A549 (cell line): ENCODE results near the gene CACNG7. TPM values are rescaled to one million over a fixed set of nuclear protein-coding genes. Genes with fewer than 3 reads are reported as not detected.
A peak's percentile ranks its signal among the peaks of the same experiment; 100 is the strongest.

Source experiments
- ATAC-seq, 2 experiments: fragments of 200-7000 bp in 1 of 2; fragments of >200 bp in 1 of 2; cut with Nextera tagmentation in 1 of 2; cut with Tn5 transposase in 1 of 2; 3 replicates each; pipeline versions ENCODE4 v1.8.0 to v1.9.1; 2018 to 2020; ENCODE audit warnings: mild to moderate bottlenecking in 1 of 2, moderate library complexity in 1 of 2
- CTCF ChIA-PET: fragments of 300-600 bp; sonication (Branson Sonifier 250); formaldehyde crosslinking; extraction: SDS; loops from one replicate; lab custom pipeline; 2021; ENCODE audit warnings: antibody characterized with exemption, inconsistent platforms; lab: Yijun Ruan, JAX
- POLR2A ChIA-PET: fragments of 350-600 bp; formaldehyde crosslinking; extraction: SDS; loops from one replicate; lab custom pipeline; 2021; ENCODE audit warnings: antibody characterized with exemption, inconsistent platforms; lab: Yijun Ruan, JAX
- DNase-seq, 2 experiments: peaks; one replicate each; pipeline versions ENCODE4 v3.0.0 to v3.0.0-alpha.2; 2011 to 2016; ENCODE audit warnings: low read depth in 1 of 2, low spot score in 1 of 2
- FAIRE-seq: peaks from 2 replicates; lab custom pipeline; 2011; peaks lifted over from hg19 to GRCh38; lab: Jason Lieb, UNC
- H3K27ac ChIP-seq, 2 experiments: fragments of >200 bp; sonication (Bioruptor Twin); formaldehyde crosslinking; 3 replicates each; pipeline ENCODE4 v1.5.1; 2016 to 2017
- H3K4me1 ChIP-seq: fragments of >200 bp; sonication (Bioruptor Twin); formaldehyde crosslinking; 3 replicates; pipeline ENCODE4 v1.6.1; 2016
- H3K4me2 ChIP-seq: fragments of >200 bp; sonication (Bioruptor Twin); formaldehyde crosslinking; 3 replicates; pipeline ENCODE4 v1.6.1; 2016
- H3K4me3 ChIP-seq: fragments of >200 bp; sonication (Bioruptor Twin); formaldehyde crosslinking; 3 replicates; pipeline ENCODE4 v1.5.1; 2016
- H3K9me3 ChIP-seq: fragments of >200 bp; sonication (Bioruptor Twin); formaldehyde crosslinking; 3 replicates; pipeline ENCODE4 v1.6.1; 2016
- CBX2 ChIP-seq: fragments of 200-600 bp; sonication (generic); IDR thresholded peaks from 2 replicates; pipeline ENCODE4 v1.6.1; 2016; ENCODE audit warnings: low read depth, mild to moderate bottlenecking, borderline replicate concordance
- E2F6 ChIP-seq: IDR thresholded peaks from 2 replicates; pipeline ENCODE4 v1.6.1; 2012; ENCODE audit warnings: low read depth, borderline replicate concordance
- EHF ChIP-seq: fragments of 250-450 bp; sonication (Bioruptor Pico); IDR thresholded peaks from 2 replicates; pipeline ENCODE4 v1.5.0; 2020; ENCODE audit warnings: mild to moderate bottlenecking
- EHMT2 ChIP-seq: fragments of 200-600 bp; sonication (generic); IDR thresholded peaks from 2 replicates; pipeline ENCODE4 v1.6.1; 2016; ENCODE audit warnings: antibody characterized with exemption, low read depth, mild to moderate bottlenecking, moderate library complexity
- ELK1 ChIP-seq: fragments of 150-350 bp; IDR thresholded peaks from 2 replicates; pipeline ENCODE4 v1.6.1; 2014; ENCODE audit warnings: low read depth, mild to moderate bottlenecking, low read length
- EP300 ChIP-seq, 2 experiments: fragments of >200 bp; sonication (Bioruptor Twin); formaldehyde crosslinking; IDR thresholded peaks; 2 replicates in 1 of 2; 3 replicates in 1 of 2; pipeline ENCODE4 v1.6.1; 2016 to 2017
- FOSB ChIP-seq: fragments of 250-450 bp; sonication (Bioruptor Pico); IDR thresholded peaks from 2 replicates; pipeline ENCODE4 v1.5.0; 2020; ENCODE audit warnings: mild to moderate bottlenecking, moderate library complexity
- FOSL2 ChIP-seq, 2 experiments: fragments of 450-650 bp in 1 of 2; fragments of >200 bp in 1 of 2; sonication (Bioruptor Twin) in 1 of 2; formaldehyde crosslinking; IDR thresholded peaks; 2 replicates each; pipeline versions ENCODE4 v1.5.0 to v1.6.1; 2016 to 2020; ENCODE audit warnings: mild to moderate bottlenecking in 1 of 2, moderate library complexity in 1 of 2
- FOXS1 ChIP-seq: fragments of 250-450 bp; sonication (Bioruptor Pico); IDR thresholded peaks from 2 replicates; pipeline ENCODE4 v1.5.0; 2020; ENCODE audit warnings: mild to moderate bottlenecking, moderate library complexity
- HOXB5 ChIP-seq: fragments of 250-450 bp; sonication (Bioruptor Pico); IDR thresholded peaks from 2 replicates; pipeline ENCODE4 v1.5.0; 2020; ENCODE audit warnings: mild to moderate bottlenecking, moderate library complexity
- JUN ChIP-seq, 2 experiments: fragments of >200 bp; sonication (Bioruptor Twin); formaldehyde crosslinking; IDR thresholded peaks; 2 replicates in 1 of 2; 3 replicates in 1 of 2; pipeline ENCODE4 v1.6.1; 2016 to 2017
- KDM1A ChIP-seq: fragments of 200-600 bp; sonication (generic); IDR thresholded peaks from 2 replicates; pipeline ENCODE4 v1.6.1; 2016; ENCODE audit warnings: low read depth, mild to moderate bottlenecking
- PHF8 ChIP-seq: fragments of 200-600 bp; sonication (generic); IDR thresholded peaks from 2 replicates; pipeline ENCODE4 v1.6.1; 2016; ENCODE audit warnings: low read depth, mild to moderate bottlenecking, antibody characterized with exemption, moderate library complexity, borderline replicate concordance
- RAD21 ChIP-seq, 2 experiments: fragments of >200 bp in 1 of 2; sonication (Bioruptor Twin) in 1 of 2; formaldehyde crosslinking in 1 of 2; IDR thresholded peaks in 1 of 2; conservative IDR thresholded peaks in 1 of 2; 2 replicates in 1 of 2; 3 replicates in 1 of 2; pipeline ENCODE4 v1.6.1; 2012 to 2018; ENCODE audit warnings: inconsistent platforms in 1 of 2
- REST ChIP-seq: fragments of 200-600 bp; sonication (generic); IDR thresholded peaks from 2 replicates; pipeline ENCODE4 v1.6.1; 2016; ENCODE audit warnings: antibody characterized with exemption, mild to moderate bottlenecking, moderate library complexity
- RFX5 ChIP-seq: fragments of 450-650 bp; IDR thresholded peaks from 2 replicates; pipeline ENCODE4 v1.7.1; 2014; ENCODE audit warnings: antibody characterized with exemption, mild to moderate bottlenecking, moderate library complexity
- TP53 ChIP-seq: fragments of 250-450 bp; sonication (Bioruptor Pico); IDR thresholded peaks from 2 replicates; pipeline ENCODE4 v1.5.0; 2021; ENCODE audit warnings: mild to moderate bottlenecking, moderate library complexity
- USF2 ChIP-seq: fragments of 450-650 bp; IDR thresholded peaks from 2 replicates; pipeline ENCODE4 v1.6.1; 2014; ENCODE audit warnings: antibody characterized with exemption
- ZNF302 ChIP-seq: fragments of 250-450 bp; sonication (Bioruptor Pico); IDR thresholded peaks from 2 replicates; pipeline ENCODE4 v1.9.0; 2021; ENCODE audit warnings: inconsistent platforms, mild to moderate bottlenecking, moderate library complexity
- WGBS: methylation state at CpG from one replicate; pipeline ENCODE4 v1.1.6; 2017; ENCODE audit errors: missing lambda C conversion rate; 5-methylcytosine and 5-hydroxymethylcytosine counted together
- polyA plus RNA-seq, 4 experiments: library from polyadenylated mRNA; depleted of rRNA in 3 of 4; stranded (reverse); fragments of >200 nt; fragmentation: RNase III in 1 of 4; extraction: RNeasy Plus Mini Kit Qiagen cat#74134 plus additional on column Dnase treatment in 1 of 4; gene quantifications; 2 replicates in 3 of 4; 3 replicates in 1 of 4; pipeline ENCODE4 v1.2.3, GENCODE V29; 2011 to 2017

Gene CACNG7
- polyA plus RNA-seq, 2 of the 4 experiments (the other 2 are of a cell fraction): 7.6 to 11.5 TPM

- POLR2A ChIA-PET: no interaction called here
- CTCF ChIA-PET: interaction anchor here (0.8 to 1.5 kb wide), 4 partner anchors 25 to 125 kb away, joined by 3 to 6 read pairs (median 3); no protein-coding TSS in a partner anchor
- Histone ChIP-seq H3K4me1 (no peaks in the 10 kb centered on the region), H3K27ac (no peak overlapping the region), H3K4me3 (no peak overlapping the region), H3K9me3 (no peaks in the 10 kb centered on the region), H3K4me2 (no peak overlapping the region)
- TF ChIP-seq TP53 (no peak), FOSB (CRISPR knock-in tag) (no peak), EHF (CRISPR knock-in tag) (no peak), EHMT2 (no peak), RAD21 (conservative IDR thresholded peaks at IDR 0.05 in 1 of 2, IDR thresholded peaks at IDR 0.05 in 1 of 2) (no peak), JUN (IDR thresholded peaks at IDR 0.05) (no peak), KDM1A (no peak), CBX2 (no peak), EP300 (IDR thresholded peaks at IDR 0.05) (no peak), RFX5 (no peak), REST (no peak), FOXS1 (CRISPR knock-in tag) (no peak), HOXB5 (no peak), ZNF302 (CRISPR knock-in tag) (no peak)
- ATAC-seq: peak in 1 of 2 experiments; percentile 26; a peak in 2 of 6 replicates
- no peak for DNase-seq
- no peak for FAIRE-seq
- WGBS: 76% methylated on average over 10 of the region's 10 CpGs
Observed at GRCh38 chr19:53971673-53972072, 62.6 kb downstream of the CACNG7 start.

- Histone ChIP-seq H3K4me3 (peak overlapping the region; percentile 39), H3K4me2 (peak overlapping the region; percentile 84), H3K9me3 (no peaks in the 10 kb centered on the region), H3K4me1 (peaks cover 10% of the 10 kb centered on the region; the same call in 2 of the 3 replicates), H3K27ac (peak overlapping the region; percentile 70 to 97)
- ChIA-PET POLR2A (no interaction called here), CTCF (interaction anchor here (0.7 to 2.6 kb wide), 3 partner anchors 32 to 50 kb away, joined by 4 to 22 read pairs (median 5); no protein-coding TSS in a partner anchor)
- 0% methylated on average over 9 of the region's 9 CpGs for WGBS
- FAIRE-seq: peak; percentile 98
- TF ChIP-seq FOSB (CRISPR knock-in tag) (no peak), E2F6 (peak; percentile 91), FOSL2 (IDR thresholded peaks at IDR 0.05) (no peak), FOSL2 (CRISPR knock-in tag; IDR thresholded peaks at IDR 0.05) (no peak), ELK1 (no peak), PHF8 (no peak), USF2 (0 out of 2 replicates have a peak, but pooled peaks have one; percentile 36), REST (no peak)
- TF ChIP-seq, all 56 proteins: peak for 2
- DNase-seq (peak; percentile 90 to 96), ATAC-seq (peak; percentile 17 to 41)
Observed at GRCh38 chr19:53977429-53977990, 68.4 kb downstream of the CACNG7 start.
